HG03439 (cell line): Measurements from ENCODE around the gene DIMT1.

Source experiments
- ATAC-seq: cut with Tn5 transposase; IDR thresholded peaks from one replicate; pipeline ENCODE4 v1.9.1; 2021; ENCODE audit warnings: mild to moderate bottlenecking, moderate library complexity; ENCODE audit not compliant: unreplicated experiment

The DIMT1 gene

GRCh38 chr5:62372600-62372999 lies 31.1 kb downstream of the DIMT1 start:
- ATAC-seq, result no peak

- no peak for ATAC-seq
These were observed 32.3 kb downstream of the DIMT1 start for GRCh38 chr5:62371409-62371808.

- ATAC-seq, result no peak
These were observed 34.7 kb downstream of the DIMT1 start for GRCh38 chr5:62369039-62369438.

- ATAC-seq, result no peak
These were observed 41.0 kb downstream of the DIMT1 start for GRCh38 chr5:62362701-62363100.

- ATAC-seq, result peak; percentile 85
These were observed 49.5 kb downstream of the DIMT1 start for GRCh38 chr5:62354028-62354874.

- no peak for ATAC-seq
These were observed 54.8 kb downstream of the DIMT1 start for GRCh38 chr5:62348723-62349481.

GRCh38 chr5:62347928-62348327 lies 55.8 kb downstream of the DIMT1 start:
- ATAC-seq, result no peak

- ATAC-seq, result no peak
These were observed 57.0 kb downstream of the DIMT1 start for GRCh38 chr5:62346748-62347147.

- no peak for ATAC-seq
These were observed 60.3 kb downstream of the DIMT1 start for GRCh38 chr5:62343428-62343827.

- ATAC-seq, result peak; percentile 44
These were observed 61.2 kb downstream of the DIMT1 start for GRCh38 chr5:62342476-62342837.

- ATAC-seq, result peak; percentile 53
These were observed 61.8 kb downstream of the DIMT1 start for GRCh38 chr5:62341783-62342475.

- no peak for ATAC-seq
These were observed 62.7 kb downstream of the DIMT1 start for GRCh38 chr5:62340979-62341378.

- no peak for ATAC-seq
These were observed 63.3 kb downstream of the DIMT1 start for GRCh38 chr5:62340392-62340791.
